GM12865 (cell line): Measurements from ENCODE around the gene DTNB.

Experiments
- DNase-seq: peaks from one replicate; pipeline ENCODE4 v3.0.0; 2010; ENCODE audit warnings: low read depth
- H3K4me3 ChIP-seq: 2 replicates; pipeline ENCODE4 v1.5.1; 2011; ENCODE audit warnings: mild to moderate bottlenecking, low read depth, low read length, control low read depth
- CTCF ChIP-seq: IDR thresholded peaks from 2 replicates; pipeline ENCODE4 v1.5.1; 2011; ENCODE audit warnings: low read length, control low read depth, low read depth, inconsistent platforms; ENCODE audit not compliant: insufficient read depth; ENCODE audit errors: missing control alignments

DTNB gene

GRCh38 chr2:25410370-25410769 is 263.0 kb downstream of the DTNB start:
- DNase-seq = peak; percentile 66
- H3K4me3 ChIP-seq = peak overlapping the region; percentile 20
- no peak for TF ChIP-seq CTCF

- no peak overlapping the region for H3K4me3 ChIP-seq
- no peak for TF ChIP-seq CTCF
- no peak for DNase-seq
Measured at GRCh38 chr2:25409468-25409867, 263.9 kb downstream of the DTNB start.

- TF ChIP-seq CTCF = no peak
- no peak for DNase-seq
Measured at GRCh38 chr2:25409044-25409443, 264.3 kb downstream of the DTNB start.

GRCh38 chr2:25405611-25406295 is 267.6 kb downstream of the DTNB start:
- DNase-seq = no peak
- H3K4me3 ChIP-seq = no peak overlapping the region
- no peak for TF ChIP-seq CTCF

More at GRCh38 chr2:25409044-25409443, 264.3 kb downstream of the DTNB start:
- no peak overlapping the region for H3K4me3 ChIP-seq

GRCh38 chr2:25403120-25403760 is 270.1 kb downstream of the DTNB start:
- peak overlapping the region; percentile 61 for H3K4me3 ChIP-seq
- DNase-seq = peak; percentile 93

DNA sequence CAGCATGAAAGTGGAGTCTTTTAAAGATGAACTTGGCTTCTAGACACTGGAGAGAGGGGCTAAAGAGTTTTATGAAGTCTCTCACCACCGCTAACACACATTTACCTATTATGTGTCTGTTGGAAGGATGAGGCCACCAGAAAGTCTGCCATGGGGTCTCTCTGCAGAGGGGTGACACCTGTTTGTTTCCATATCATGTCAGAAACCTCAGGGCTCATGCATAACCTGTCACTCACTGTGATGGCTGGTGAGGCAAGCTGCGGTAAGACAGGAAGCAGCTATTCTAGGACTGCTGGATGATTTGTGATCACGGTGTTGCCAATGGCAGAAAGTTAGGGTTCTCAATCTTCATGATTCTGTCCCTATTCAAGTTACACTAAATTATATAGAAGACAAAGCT is 270.9 kb downstream of the DTNB start:
- DNase-seq = peak; percentile 92

More for the DNA sequence above, 270.9 kb downstream of the DTNB start:
- peak overlapping the region; percentile 61 for H3K4me3 ChIP-seq
- TF ChIP-seq CTCF = no peak
